Suprapubic skin (tissue), 4 donors: ENCODE measurements around the gene DPYD. TPM values are rescaled to one million over a fixed set of nuclear protein-coding genes. Genes with fewer than 3 reads are reported as not detected.

Experiments
- DNase-seq, 2 donors: peaks; one replicate each; pipeline ENCODE4 v3.0.0-alpha.2; 2019; ENCODE audit warnings: low spot score in 2 of 2
- H3K27ac ChIP-seq: fragments of 200-600 bp; sonication (generic); one replicate; pipeline ENCODE4 v1.5.1; 2019
- H3K27me3 ChIP-seq: fragments of 200-600 bp; sonication (generic); one replicate; pipeline ENCODE4 v1.5.1; 2019
- H3K36me3 ChIP-seq: fragments of 200-600 bp; sonication (generic); one replicate; pipeline ENCODE4 v1.5.1; 2019
- H3K4me1 ChIP-seq: fragments of 200-600 bp; sonication (generic); one replicate; pipeline ENCODE4 v1.5.1; 2019
- H3K4me3 ChIP-seq: fragments of 200-600 bp; sonication (generic); one replicate; pipeline ENCODE4 v1.5.1; 2019; ENCODE audit warnings: mild to moderate bottlenecking
- H3K9me3 ChIP-seq: fragments of 200-600 bp; sonication (generic); one replicate; pipeline ENCODE4 v1.5.1; 2019
- CTCF ChIP-seq, 2 donors: fragments of 200-600 bp in 1 of 2; fragments of 450-650 bp in 1 of 2; sonication (generic) in 1 of 2; IDR thresholded peaks; one replicate each; pipeline ENCODE4 v1.5.1; 2016 to 2019; ENCODE audit warnings: antibody characterized with exemption in 2 of 2, mild to moderate bottlenecking in 1 of 2, moderate library complexity in 1 of 2
- EP300 ChIP-seq: sonication (generic); formaldehyde crosslinking; IDR thresholded peaks from one replicate; pipeline ENCODE4 v1.6.1; 2017; ENCODE audit warnings: antibody characterized with exemption
- POLR2A ChIP-seq, 2 donors: fragments of 450-650 bp; IDR thresholded peaks; one replicate each; pipeline ENCODE4 v1.6.1; 2017; ENCODE audit warnings: antibody characterized with exemption in 2 of 2, mild to moderate bottlenecking in 2 of 2, moderate library complexity in 2 of 2
- POLR2AphosphoS5 ChIP-seq, 3 donors: sonication (generic); formaldehyde crosslinking; IDR thresholded peaks; one replicate each; pipeline ENCODE4 v1.6.1; 2017; ENCODE audit warnings: antibody characterized with exemption in 3 of 3
- WGBS: methylation state at CpG from one replicate; pipeline ENCODE4 v1.1.5; 2018; 5-methylcytosine and 5-hydroxymethylcytosine counted together
- total RNA-seq, 4 donors: library from RNA; depleted of rRNA; stranded (reverse); fragments of >200 nt; gene quantifications; one replicate each; pipeline ENCODE4 v1.1.0, GENCODE V29; 2016

DPYD gene
- total RNA-seq, 4 donors from 2014 or later, result 10.1 to 31.9 (median 11.6) TPM

- Histone ChIP-seq H3K27me3 (no peaks in the 10 kb centered on the region), H3K27ac (no peak overlapping the region), H3K4me3 (no peak overlapping the region), H3K9me3 (no peaks in the 10 kb centered on the region), H3K36me3 (no peaks in the 10 kb centered on the region), H3K4me1 (no peaks in the 10 kb centered on the region)
- 62% methylated on average over 1 of the region's 1 CpG for WGBS
- no peak for DNase-seq
- TF ChIP-seq POLR2AphosphoS5 (IDR thresholded peaks at IDR 0.05), result no peak
- no peak for TF ChIP-seq CTCF (IDR thresholded peaks at IDR 0.05)
- no peak for TF ChIP-seq EP300
- TF ChIP-seq POLR2A (IDR thresholded peaks at IDR 0.05), result no peak
Observed at GRCh38 chr1:97693601-97694000, 227.2 kb downstream of the DPYD start.

GRCh38 chr1:97691325-97691724 lies 229.5 kb downstream of the DPYD start:
- Histone ChIP-seq H3K4me3 (no peak overlapping the region), H3K36me3 (no peaks in the 10 kb centered on the region), H3K9me3 (no peaks in the 10 kb centered on the region), H3K27ac (no peak overlapping the region), H3K4me1 (no peaks in the 10 kb centered on the region), H3K27me3 (no peaks in the 10 kb centered on the region)
- no peak for TF ChIP-seq CTCF (IDR thresholded peaks at IDR 0.05)
- TF ChIP-seq EP300, result no peak
- no peak for TF ChIP-seq POLR2AphosphoS5 (IDR thresholded peaks at IDR 0.05)
- no peak for TF ChIP-seq POLR2A (IDR thresholded peaks at IDR 0.05)
- DNase-seq, result no peak

GRCh38 chr1:97685360-97685759 lies 235.5 kb downstream of the DPYD start:
- TF ChIP-seq CTCF (IDR thresholded peaks at IDR 0.05) (no peak), POLR2AphosphoS5 (IDR thresholded peaks at IDR 0.05) (no peak), EP300 (no peak), POLR2A (IDR thresholded peaks at IDR 0.05) (no peak)
- no peaks in the 10 kb centered on the region for H3K4me1 ChIP-seq
- 93% methylated on average over 2 of the region's 2 CpGs for WGBS
- no peaks in the 10 kb centered on the region for H3K27me3 ChIP-seq
- DNase-seq, result no peak
- H3K4me3 ChIP-seq, result no peak overlapping the region
- peaks cover 4% of the 10 kb centered on the region for H3K36me3 ChIP-seq
- no peaks in the 10 kb centered on the region for H3K9me3 ChIP-seq
- H3K27ac ChIP-seq, result no peak overlapping the region

- DNase-seq, result no peak
- TF ChIP-seq POLR2AphosphoS5 (IDR thresholded peaks at IDR 0.05) (no peak), POLR2A (IDR thresholded peaks at IDR 0.05) (no peak), EP300 (no peak), CTCF (IDR thresholded peaks at IDR 0.05) (no peak)
- Histone ChIP-seq H3K36me3 (peaks cover 1% of the 10 kb centered on the region), H3K27ac (no peak overlapping the region), H3K4me1 (no peaks in the 10 kb centered on the region), H3K27me3 (no peaks in the 10 kb centered on the region), H3K9me3 (no peaks in the 10 kb centered on the region), H3K4me3 (no peak overlapping the region)
Observed at GRCh38 chr1:97680894-97681293, 239.9 kb downstream of the DPYD start.

- 69% methylated on average over 3 of the region's 3 CpGs for WGBS
- Histone ChIP-seq H3K36me3 (no peaks in the 10 kb centered on the region), H3K4me3 (no peak overlapping the region), H3K27ac (no peak overlapping the region), H3K4me1 (no peaks in the 10 kb centered on the region), H3K27me3 (no peaks in the 10 kb centered on the region), H3K9me3 (no peaks in the 10 kb centered on the region)
- TF ChIP-seq POLR2A (IDR thresholded peaks at IDR 0.05) (no peak), POLR2AphosphoS5 (IDR thresholded peaks at IDR 0.05) (no peak), CTCF (IDR thresholded peaks at IDR 0.05) (no peak), EP300 (no peak)
- DNase-seq, result no peak
Observed at GRCh38 chr1:97680470-97680869, 240.4 kb downstream of the DPYD start.
